GM10266 (cell line): ENCODE measurements around the gene PAX6.

Source experiments
- DNase-seq: peaks from one replicate; pipeline ENCODE4 v3.0.0; 2012; ENCODE audit errors: extremely low spot score
- TF ChIP-seq, protein P1 (sequence below): IDR thresholded peaks from 2 replicates; pipeline ENCODE4 v1.5.1; 2012; ENCODE audit warnings: mild to moderate bottlenecking, low read depth; ENCODE audit not compliant: control insufficient read depth, insufficient read depth; ENCODE audit errors: missing control alignments

PAX6 gene

DNA sequence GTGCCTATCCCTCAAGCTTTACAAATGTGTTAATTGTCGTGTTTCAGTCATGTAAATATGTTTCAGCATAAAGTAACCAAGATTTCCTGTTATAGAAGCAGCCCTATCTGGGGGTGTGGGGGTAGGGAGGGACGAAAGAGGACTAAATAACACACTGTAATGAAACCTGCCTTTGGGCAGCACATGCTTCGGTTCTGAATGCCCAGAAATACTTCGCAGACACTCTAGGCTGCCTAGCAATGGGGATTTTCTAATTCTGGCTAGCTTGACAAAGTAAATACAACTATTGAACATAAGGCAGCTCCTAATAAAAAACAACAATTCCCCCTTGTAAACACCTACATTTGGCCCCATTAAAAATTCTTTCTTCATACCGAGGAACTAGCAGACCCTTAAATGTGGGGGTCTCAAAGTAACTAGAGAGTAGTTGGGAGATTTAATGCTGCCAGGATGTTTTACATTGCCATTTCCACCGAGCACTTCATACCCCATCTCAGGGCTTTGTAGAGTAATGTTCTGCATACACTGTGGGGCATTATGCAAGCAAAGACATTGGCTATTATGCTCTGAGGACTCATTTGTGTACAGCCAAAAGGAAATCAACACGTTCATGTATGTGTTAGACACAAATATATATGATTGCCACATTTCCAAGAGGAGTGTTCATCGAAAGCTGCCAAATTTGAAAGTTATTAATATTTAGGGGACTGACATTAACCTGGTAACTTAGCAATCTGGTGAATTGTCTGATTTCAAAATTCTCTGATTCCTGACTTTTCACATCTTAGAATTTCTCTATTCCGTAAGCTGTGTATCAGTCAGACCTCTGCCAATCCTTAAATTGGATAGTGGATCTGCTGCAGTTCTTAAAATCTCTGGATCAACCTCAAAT is 42.1 kb downstream of the PAX6 start:
- no peak for DNase-seq
- TF ChIP-seq, protein P1, sequence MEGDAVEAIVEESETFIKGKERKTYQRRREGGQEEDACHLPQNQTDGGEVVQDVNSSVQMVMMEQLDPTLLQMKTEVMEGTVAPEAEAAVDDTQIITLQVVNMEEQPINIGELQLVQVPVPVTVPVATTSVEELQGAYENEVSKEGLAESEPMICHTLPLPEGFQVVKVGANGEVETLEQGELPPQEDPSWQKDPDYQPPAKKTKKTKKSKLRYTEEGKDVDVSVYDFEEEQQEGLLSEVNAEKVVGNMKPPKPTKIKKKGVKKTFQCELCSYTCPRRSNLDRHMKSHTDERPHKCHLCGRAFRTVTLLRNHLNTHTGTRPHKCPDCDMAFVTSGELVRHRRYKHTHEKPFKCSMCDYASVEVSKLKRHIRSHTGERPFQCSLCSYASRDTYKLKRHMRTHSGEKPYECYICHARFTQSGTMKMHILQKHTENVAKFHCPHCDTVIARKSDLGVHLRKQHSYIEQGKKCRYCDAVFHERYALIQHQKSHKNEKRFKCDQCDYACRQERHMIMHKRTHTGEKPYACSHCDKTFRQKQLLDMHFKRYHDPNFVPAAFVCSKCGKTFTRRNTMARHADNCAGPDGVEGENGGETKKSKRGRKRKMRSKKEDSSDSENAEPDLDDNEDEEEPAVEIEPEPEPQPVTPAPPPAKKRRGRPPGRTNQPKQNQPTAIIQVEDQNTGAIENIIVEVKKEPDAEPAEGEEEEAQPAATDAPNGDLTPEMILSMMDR, result no peak

DNA sequence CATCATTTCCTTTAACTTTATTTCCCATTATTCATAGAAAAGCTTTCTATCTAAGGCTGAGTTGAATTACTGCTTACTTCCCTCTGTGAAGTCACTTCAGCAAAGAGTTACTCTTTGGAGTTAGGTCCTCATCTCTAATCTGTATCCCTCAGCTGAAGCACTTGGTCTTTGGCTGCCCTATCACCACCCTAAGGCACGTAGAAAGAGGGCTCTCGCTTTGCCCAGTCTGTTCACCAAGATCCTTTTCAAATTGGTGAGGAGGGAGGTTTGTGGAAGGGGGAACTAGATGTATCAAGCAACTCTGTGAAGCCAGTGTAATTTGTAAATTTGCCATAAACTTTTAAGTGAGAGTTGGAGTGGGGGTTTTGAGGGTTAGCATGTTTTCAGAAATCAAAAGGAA is 43.4 kb downstream of the PAX6 start:
- TF ChIP-seq, protein P1, result no peak
- DNase-seq, result no peak

DNA sequence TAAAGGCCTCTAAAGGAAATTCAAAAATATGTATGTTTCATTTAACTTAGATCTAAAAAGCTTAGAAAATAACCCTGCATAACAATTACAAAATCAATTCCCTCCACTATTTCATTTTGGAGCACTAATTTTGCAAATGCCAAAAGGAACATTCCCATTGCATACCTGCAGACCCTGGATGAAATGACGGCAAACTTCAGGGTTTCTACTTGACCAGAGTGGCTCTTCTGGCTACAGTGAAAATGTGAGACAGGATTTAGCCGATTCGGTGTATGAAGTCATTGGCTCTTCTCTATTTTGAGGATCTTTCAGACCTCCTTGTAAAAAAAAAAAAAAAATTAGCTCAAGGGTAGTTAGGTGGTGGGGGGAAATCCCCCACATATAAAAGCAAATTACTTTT is 44.1 kb downstream of the PAX6 start:
- no peak for DNase-seq
- TF ChIP-seq, protein P1, result no peak

DNA sequence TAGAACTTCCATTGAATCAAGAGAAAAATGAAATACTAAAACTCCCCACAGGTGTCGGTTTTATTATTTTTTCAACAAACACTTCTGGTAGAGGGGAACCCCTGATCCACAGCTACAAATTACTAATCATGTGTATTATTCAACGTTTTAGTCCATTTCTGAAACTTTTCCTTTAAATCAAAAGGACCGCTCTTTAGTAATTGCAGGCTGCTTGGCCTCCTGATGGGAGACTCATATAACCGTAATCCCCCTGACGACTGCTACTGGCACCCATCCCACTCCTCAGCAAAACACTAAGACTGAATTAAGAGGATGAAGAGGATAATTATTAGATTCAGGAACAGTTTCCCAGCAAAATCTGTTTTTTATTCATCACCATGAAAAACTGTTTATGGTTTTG is 46.4 kb downstream of the PAX6 start:
- no peak for DNase-seq

DNA sequence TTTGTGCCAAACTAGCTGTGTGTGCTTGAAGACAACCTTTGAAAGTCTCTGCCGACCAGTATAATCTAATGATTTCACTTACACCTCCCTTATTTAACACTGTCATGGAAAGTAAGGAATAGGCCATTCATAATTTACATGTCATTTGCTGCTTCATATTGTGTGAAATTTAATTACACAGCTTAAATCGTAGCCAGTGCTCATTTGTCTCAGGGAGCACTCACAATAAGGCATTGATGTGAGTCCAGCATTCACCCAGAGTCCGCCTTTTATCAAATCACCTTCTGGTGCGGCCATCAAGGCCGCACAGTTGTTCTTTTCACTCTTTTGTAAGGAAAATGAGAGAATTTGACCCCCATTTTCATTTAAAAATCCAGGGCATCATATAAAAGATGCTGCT is 46.9 kb downstream of the PAX6 start:
- TF ChIP-seq, protein P1, result no peak
- DNase-seq, result no peak

More for the DNA sequence above, 46.4 kb downstream of the PAX6 start:
- TF ChIP-seq, protein P1, result no peak

DNA sequence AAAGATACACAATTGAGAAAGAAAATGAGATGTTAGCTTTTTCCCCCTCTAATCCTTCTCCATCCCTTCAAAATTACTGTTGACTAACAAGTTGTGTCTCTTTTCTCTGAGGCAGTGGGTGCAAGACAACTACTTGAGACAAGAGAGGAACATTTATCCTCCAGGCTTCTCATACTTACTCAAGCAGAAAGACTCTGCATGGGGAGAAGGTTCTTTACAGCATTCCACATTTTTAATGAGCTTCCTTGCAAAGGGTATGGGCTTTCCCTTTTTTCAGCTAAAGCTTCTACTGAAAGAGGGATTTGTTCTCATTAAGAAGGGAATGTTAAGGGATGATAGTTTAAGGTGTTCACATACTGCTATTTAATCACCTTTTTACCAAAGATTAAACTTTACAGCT is 47.8 kb downstream of the PAX6 start:
- TF ChIP-seq, protein P1, result no peak
- no peak for DNase-seq

DNA sequence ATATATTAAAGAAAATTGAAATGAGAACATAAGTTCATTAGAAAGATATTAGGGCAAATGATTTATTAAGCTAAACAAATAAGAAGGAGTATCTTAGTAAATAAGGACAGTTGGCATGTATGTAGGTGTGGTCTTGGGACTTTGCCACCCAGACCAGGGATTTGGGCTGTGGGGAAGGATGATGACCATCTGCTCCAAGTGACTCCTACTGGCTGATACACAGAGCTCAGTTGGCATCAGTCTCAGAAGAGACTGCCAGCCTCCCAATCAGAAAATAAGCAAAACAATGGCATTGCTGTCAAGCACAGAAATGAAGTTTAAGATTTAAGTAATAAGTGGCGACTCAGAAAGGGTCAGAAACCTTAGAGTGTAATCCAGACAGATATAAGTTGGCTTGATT is 49.5 kb downstream of the PAX6 start:
- DNase-seq, result no peak
- TF ChIP-seq, protein P1, result no peak
